GM12872 (cell line): ENCODE data around the gene FAM110C.

Experiments used
- CTCF ChIP-seq: IDR thresholded peaks from 3 replicates; pipeline ENCODE4 v1.5.1; 2011; ENCODE audit warnings: low read depth, mild to moderate bottlenecking, low read length, moderate library complexity; ENCODE audit not compliant: insufficient read depth

Gene FAM110C

GRCh38 chr2:46471-47345, at the start of gene FAM110C:
Gene FAM110C, minus strand, starts transcription at chr2:46505. Its CDS starts 120 bp downstream, at chr2:46385.
- TF ChIP-seq CTCF, result no peak

DNA sequence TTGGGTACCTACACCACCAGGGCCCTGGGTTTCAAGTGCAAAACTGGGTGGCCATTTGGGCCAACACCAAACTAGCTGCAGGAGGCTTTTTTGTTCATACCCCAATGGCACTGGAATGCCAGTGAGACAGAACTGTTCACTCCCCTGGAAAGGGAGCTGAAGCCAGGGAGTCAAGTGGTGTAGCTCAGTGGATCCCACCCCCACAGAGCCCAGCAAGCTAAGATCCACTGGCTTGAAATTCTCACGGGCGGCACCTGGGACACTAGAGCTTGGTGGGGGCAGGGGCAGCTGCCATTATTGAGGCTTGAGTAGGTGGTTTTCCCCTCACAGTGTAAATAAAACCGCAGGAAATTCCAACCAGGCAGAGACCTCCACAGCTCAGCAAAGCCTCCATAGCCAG, 46.0 kb upstream of the FAM110C start:
- no peak for TF ChIP-seq CTCF

GRCh38 chr2:90645-91312, 44.5 kb upstream of the FAM110C start:
- TF ChIP-seq CTCF, result no peak

DNA sequence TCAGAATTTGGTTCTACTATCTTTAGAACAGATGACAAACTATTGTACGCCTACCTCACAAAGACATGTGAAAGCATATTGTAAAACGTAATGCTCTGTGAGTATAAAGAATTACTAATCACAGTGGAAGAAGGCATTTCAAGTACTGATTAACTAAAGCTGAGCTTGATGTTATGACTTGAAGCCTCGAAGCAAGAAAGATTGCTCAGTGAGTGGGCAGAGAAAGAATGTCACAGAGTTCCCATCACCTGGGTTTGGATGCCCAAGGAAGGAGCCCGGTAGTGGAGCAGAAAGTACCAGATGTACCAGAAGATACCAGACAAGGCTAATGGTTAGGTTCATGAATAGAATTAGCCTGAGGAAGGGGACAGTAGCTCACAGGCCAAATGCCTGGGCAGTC, 39.5 kb upstream of the FAM110C start:
- no peak for TF ChIP-seq CTCF

DNA sequence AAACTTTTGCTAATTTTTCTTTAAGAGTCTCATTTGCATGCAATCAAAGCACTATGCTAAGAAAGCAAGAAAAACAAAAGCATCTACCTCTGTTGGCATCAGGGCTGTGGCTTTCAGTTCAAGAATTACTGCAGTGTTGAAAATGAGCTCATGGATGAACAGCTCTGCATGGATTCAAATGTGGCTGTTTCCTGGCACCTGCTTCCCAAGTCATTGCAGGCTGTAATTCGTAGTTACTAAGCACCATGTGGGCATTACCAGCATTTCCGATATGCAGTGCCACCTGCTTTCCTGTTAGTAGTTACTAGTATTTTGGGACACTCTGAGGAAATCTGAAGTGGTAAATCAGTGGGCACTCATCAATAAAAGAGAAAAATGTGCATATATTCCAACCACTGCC, 37.8 kb upstream of the FAM110C start:
- no peak for TF ChIP-seq CTCF

GRCh38 chr2:80971-81736, 34.8 kb upstream of the FAM110C start:
- TF ChIP-seq CTCF, result no peak

GRCh38 chr2:80378-80777, 34.1 kb upstream of the FAM110C start:
- no peak for TF ChIP-seq CTCF
